G401.6 (cell line): Measurements from ENCODE around the gene ATP8A1.

Experiments
- FAIRE-seq: peaks from 2 replicates; lab custom pipeline; 2012; peaks lifted over from hg19 to GRCh38; lab: Jason Lieb, UNC

Gene ATP8A1

GRCh38 chr4:42625329-42625728 is 31.6 kb downstream of the ATP8A1 start:
- FAIRE-seq = no peak

GRCh38 chr4:42624551-42624950 is 32.4 kb downstream of the ATP8A1 start:
- FAIRE-seq = no peak

- no peak for FAIRE-seq
Observed at GRCh38 chr4:42618023-42618422, 38.9 kb downstream of the ATP8A1 start.

GRCh38 chr4:42617030-42617429 is 39.9 kb downstream of the ATP8A1 start:
- FAIRE-seq = no peak

- FAIRE-seq = no peak
Observed at GRCh38 chr4:42616572-42616971, 40.3 kb downstream of the ATP8A1 start.

GRCh38 chr4:42615131-42615763 is 41.7 kb downstream of the ATP8A1 start:
- FAIRE-seq = no peak

- no peak for FAIRE-seq
Observed at GRCh38 chr4:42612898-42613297, 44.0 kb downstream of the ATP8A1 start.

GRCh38 chr4:42610941-42611340 is 46.0 kb downstream of the ATP8A1 start:
- no peak for FAIRE-seq

- FAIRE-seq = no peak
Observed at GRCh38 chr4:42609051-42609450, 47.9 kb downstream of the ATP8A1 start.

GRCh38 chr4:42608551-42608950 is 48.4 kb downstream of the ATP8A1 start:
- no peak for FAIRE-seq

GRCh38 chr4:42607011-42607726 is 49.7 kb downstream of the ATP8A1 start:
- FAIRE-seq = no peak

- no peak for FAIRE-seq
Observed at GRCh38 chr4:42605264-42605663, 51.6 kb downstream of the ATP8A1 start.

GRCh38 chr4:42603862-42604261 is 53.0 kb downstream of the ATP8A1 start:
- no peak for FAIRE-seq

- no peak for FAIRE-seq
Observed at GRCh38 chr4:42600578-42600977, 56.3 kb downstream of the ATP8A1 start.

GRCh38 chr4:42596918-42597317 is 60.0 kb downstream of the ATP8A1 start:
- no peak for FAIRE-seq

- FAIRE-seq = no peak
Observed at GRCh38 chr4:42594888-42595287, 62.0 kb downstream of the ATP8A1 start.

- no peak for FAIRE-seq
Observed at GRCh38 chr4:42588909-42589308, 68.0 kb downstream of the ATP8A1 start.

GRCh38 chr4:42586775-42587174 is 70.1 kb downstream of the ATP8A1 start:
- FAIRE-seq = no peak

- FAIRE-seq = no peak
Observed at GRCh38 chr4:42579903-42580302, 77.0 kb downstream of the ATP8A1 start.

GRCh38 chr4:42578187-42578586 is 78.7 kb downstream of the ATP8A1 start:
- FAIRE-seq = peak; percentile 54

- FAIRE-seq = no peak
Observed at GRCh38 chr4:42574870-42575430, 82.0 kb downstream of the ATP8A1 start.

- FAIRE-seq = no peak
Observed at GRCh38 chr4:42573249-42573648, 83.7 kb downstream of the ATP8A1 start.

GRCh38 chr4:42570221-42570620 is 86.7 kb downstream of the ATP8A1 start:
- FAIRE-seq = no peak
